OCI-LY7 (cell line): ENCODE results near the gene TMEM229A. TPM values are rescaled to one million over a fixed set of nuclear protein-coding genes. Genes with fewer than 3 reads are reported as not detected.

ENCODE experiments used
- BruUV-seq: library from RNA; stranded (reverse); fragments of 400-500 nt; replicated peaks from 2 replicates; lab custom pipeline; 2021; lab: Mats Ljungman, UMichigan
- CTCF ChIA-PET: fragments of 300-600 bp; sonication (Branson Sonifier 250); formaldehyde crosslinking; loops from one replicate; lab custom pipeline; 2022; ENCODE audit warnings: antibody characterized with exemption; ENCODE audit not compliant: unreplicated experiment; lab: Charles Lee
- POLR2A ChIA-PET: fragments of 300-600 bp; sonication (Branson Sonifier 250); formaldehyde crosslinking; loops from one replicate; lab custom pipeline; 2022; ENCODE audit warnings: antibody characterized with exemption; lab: Charles Lee
- DNase-seq: peaks from one replicate; pipeline ENCODE4 v3.0.0-alpha.2; 2015; ENCODE audit warnings: low spot score
- H2AFZ ChIP-seq: fragments of 200-600 bp; sonication (generic), shearing (Covaris generic); 2 replicates; pipeline ENCODE4 v1.6.1; 2014; ENCODE audit warnings: mild to moderate bottlenecking, antibody characterized with exemption, low read length, moderate library complexity
- H3K27ac ChIP-seq: fragments of 200-600 bp; sonication (generic); 2 replicates; pipeline ENCODE4 v1.5.1; 2014; ENCODE audit warnings: mixed run types, low read depth, mild to moderate bottlenecking, moderate library complexity, low read length, inconsistent platforms; ENCODE audit not compliant: poor library complexity, severe bottlenecking
- H3K36me3 ChIP-seq: fragments of 200-600 bp; sonication (generic); 2 replicates; pipeline ENCODE4 v1.6.1; 2014; ENCODE audit warnings: mild to moderate bottlenecking, antibody characterized with exemption, low read length, moderate library complexity, mixed read lengths; ENCODE audit not compliant: insufficient read depth
- H3K4me1 ChIP-seq: fragments of 200-600 bp; sonication (generic); 2 replicates; pipeline ENCODE4 v1.5.1; 2014; ENCODE audit warnings: mild to moderate bottlenecking, low read length; ENCODE audit not compliant: insufficient read depth, poor library complexity, severe bottlenecking
- H3K4me2 ChIP-seq: fragments of 200-600 bp; sonication (generic); 2 replicates; pipeline ENCODE4 v1.6.1; 2014; ENCODE audit warnings: mild to moderate bottlenecking, low read length
- H3K4me3 ChIP-seq: fragments of 200-600 bp; sonication (generic); 2 replicates; pipeline ENCODE4 v1.5.1; 2014; ENCODE audit warnings: mild to moderate bottlenecking, low read depth, low read length; ENCODE audit not compliant: poor library complexity, severe bottlenecking
- H3K79me2 ChIP-seq: fragments of 200-600 bp; sonication (generic); 2 replicates; pipeline ENCODE4 v1.6.1; 2016; ENCODE audit warnings: low read depth, mild to moderate bottlenecking, low read length, moderate library complexity, mixed read lengths; ENCODE audit not compliant: insufficient read depth
- H3K9me2 ChIP-seq: fragments of 200-600 bp; sonication (generic); 2 replicates; pipeline ENCODE4 v1.6.1; 2016; ENCODE audit warnings: mild to moderate bottlenecking, low read length, mixed read lengths; ENCODE audit not compliant: insufficient read depth
- H3K9me3 ChIP-seq: fragments of 200-600 bp; sonication (generic); 2 replicates; pipeline ENCODE4 v1.6.1; 2014; ENCODE audit warnings: mild to moderate bottlenecking, mixed run types, low read length, mixed read lengths
- H4K20me1 ChIP-seq: fragments of 200-600 bp; sonication (generic); 2 replicates; pipeline ENCODE4 v1.6.1; 2014; ENCODE audit warnings: mild to moderate bottlenecking, antibody characterized with exemption, low read length, moderate library complexity, mixed read lengths; ENCODE audit not compliant: insufficient read depth
- CTCF ChIP-seq: fragments of 200-600 bp; sonication (generic); conservative IDR thresholded peaks from 2 replicates; pipeline ENCODE4 v1.5.1; 2014; ENCODE audit warnings: mild to moderate bottlenecking, antibody characterized with exemption, low read length, moderate library complexity, mixed read lengths
- EZH2phosphoT487 ChIP-seq: fragments of 200-600 bp; sonication (generic); IDR thresholded peaks from 2 replicates; pipeline ENCODE4 v1.6.1; 2018; ENCODE audit warnings: low read depth, borderline replicate concordance, mild to moderate bottlenecking, mixed run types, antibody characterized with exemption, low read length, moderate library complexity, mixed read lengths
- intact Hi-C: fragments of 100-400 bp; cut with micrococcal nuclease; formaldehyde crosslinking; loops from one replicate; pipeline ENCODE4 v1.10.0; 2022; ENCODE audit not compliant: unreplicated experiment
- total RNA-seq, 2 experiments: library from RNA; depleted of rRNA in 1 of 2; stranded (reverse); fragments of >200 nt in 1 of 2; shearing (Covaris generic) in 1 of 2; gene quantifications; 2 replicates each; pipeline ENCODE4 v1.2.3, GENCODE V29; 2014 to 2022

TMEM229A gene
- total RNA-seq, 2 experiments from 2014 or later: not detected

GRCh38 chr7:124033807-124034753 is 1.2 kb upstream of the TMEM229A start:
- H3K27ac ChIP-seq: no peak overlapping the region
- no peak overlapping the region for H3K4me2 ChIP-seq
- no peaks in the 10 kb centered on the region for H3K9me3 ChIP-seq
- TF ChIP-seq CTCF: no peak
- TF ChIP-seq EZH2phosphoT487: no peak
- H3K4me1 ChIP-seq: no peaks in the 10 kb centered on the region
- H3K4me3 ChIP-seq: no peak overlapping the region
- ChIA-PET POLR2A (no interaction called here), CTCF (no interaction called here)
- DNase-seq: no peak
- H4K20me1 ChIP-seq: no peaks in the 10 kb centered on the region
- H3K79me2 ChIP-seq: no peaks in the 10 kb centered on the region
- no peaks in the 10 kb centered on the region for H3K9me2 ChIP-seq
- intact Hi-C loops: no loop called here
- BruUV-seq: no TSS peak
- H2AFZ ChIP-seq: no peak overlapping the region
- no peaks in the 10 kb centered on the region for H3K36me3 ChIP-seq

GRCh38 chr7:124033095-124033806 is 384 bp upstream of the TMEM229A start:
- no peaks in the 10 kb centered on the region for H3K36me3 ChIP-seq
- no peaks in the 10 kb centered on the region for H3K9me3 ChIP-seq
- no peak overlapping the region for H3K27ac ChIP-seq
- no peaks in the 10 kb centered on the region for H3K79me2 ChIP-seq
- no peaks in the 10 kb centered on the region for H3K9me2 ChIP-seq
- DNase-seq: no peak
- no peaks in the 10 kb centered on the region for H3K4me1 ChIP-seq
- intact Hi-C loops: no loop called here
- no TSS peak for BruUV-seq
- CTCF ChIA-PET: no interaction called here
- H3K4me2 ChIP-seq: no peak overlapping the region
- POLR2A ChIA-PET: no interaction called here
- no peaks in the 10 kb centered on the region for H4K20me1 ChIP-seq
- H3K4me3 ChIP-seq: no peak overlapping the region
- no peak for TF ChIP-seq EZH2phosphoT487
- TF ChIP-seq CTCF: no peak
- no peak overlapping the region for H2AFZ ChIP-seq
